ENCODE results near the gene IKBKE.
A peak's percentile ranks its signal among the peaks of the same experiment; 100 is the strongest.
"Not testable (repeated sequence)": the region's sequence is repeated elsewhere in the genome, so short reads cannot be mapped to it uniquely, and the experiment has no call there.

The IKBKE gene

GRCh38 chr1:206477110-206477509 lies 6.8 kb downstream of the IKBKE start:
- no peak for DNase-seq

GRCh38 chr1:206477581-206478380 lies 7.5 kb downstream of the IKBKE start:
- no peak for DNase-seq

- no peak for DNase-seq
Measured at GRCh38 chr1:206478746-206479145, 8.5 kb downstream of the IKBKE start.

GRCh38 chr1:206479183-206480125 lies 9.2 kb downstream of the IKBKE start:
- DNase-seq, result peak; percentile 75

GRCh38 chr1:206480211-206480610 lies 9.9 kb downstream of the IKBKE start:
- no peak for DNase-seq

GRCh38 chr1:206482611-206483010 lies 12.3 kb downstream of the IKBKE start:
- DNase-seq, result no peak

GRCh38 chr1:206483864-206484263 lies 13.6 kb downstream of the IKBKE start:
- DNase-seq, result not testable (repeated sequence)

- no peak for DNase-seq
Measured at GRCh38 chr1:206484901-206485300, 14.6 kb downstream of the IKBKE start.

- no peak for DNase-seq
Measured at GRCh38 chr1:206486995-206487788, 16.9 kb downstream of the IKBKE start.

GRCh38 chr1:206487970-206488369 lies 17.7 kb downstream of the IKBKE start:
- no peak for DNase-seq

GRCh38 chr1:206488466-206488865 lies 18.2 kb downstream of the IKBKE start:
- DNase-seq, result no peak

- peak; percentile 83 for DNase-seq
Measured at GRCh38 chr1:206489980-206490770, 19.9 kb downstream of the IKBKE start.

GRCh38 chr1:206490771-206491405 lies 20.6 kb downstream of the IKBKE start:
- DNase-seq, result no peak

- DNase-seq, result no peak
Measured at GRCh38 chr1:206491616-206492015, 21.3 kb downstream of the IKBKE start.

- DNase-seq, result no peak
Measured at GRCh38 chr1:206492589-206492988, 22.3 kb downstream of the IKBKE start.

- no peak for DNase-seq
Measured at GRCh38 chr1:206493279-206493678, 23.0 kb downstream of the IKBKE start.

- DNase-seq, result no peak
Measured at GRCh38 chr1:206495011-206495461, 24.8 kb downstream of the IKBKE start.

GRCh38 chr1:206495493-206496046 lies 25.3 kb downstream of the IKBKE start:
- DNase-seq, result no peak

- DNase-seq, result no peak
Measured at GRCh38 chr1:206496131-206496793, 26.0 kb downstream of the IKBKE start.

- DNase-seq, result no peak
Measured at GRCh38 chr1:206497363-206497762, 27.1 kb downstream of the IKBKE start.

GRCh38 chr1:206497774-206498173 lies 27.5 kb downstream of the IKBKE start:
- no peak for DNase-seq

Measured in femur (tissue), 1 donor.